ENCODE results near the gene TIGIT.

Gene TIGIT

GRCh38 chr3:114313426-114313825 lies 19.6 kb downstream of the TIGIT start:
- no peak for DNase-seq

DNA sequence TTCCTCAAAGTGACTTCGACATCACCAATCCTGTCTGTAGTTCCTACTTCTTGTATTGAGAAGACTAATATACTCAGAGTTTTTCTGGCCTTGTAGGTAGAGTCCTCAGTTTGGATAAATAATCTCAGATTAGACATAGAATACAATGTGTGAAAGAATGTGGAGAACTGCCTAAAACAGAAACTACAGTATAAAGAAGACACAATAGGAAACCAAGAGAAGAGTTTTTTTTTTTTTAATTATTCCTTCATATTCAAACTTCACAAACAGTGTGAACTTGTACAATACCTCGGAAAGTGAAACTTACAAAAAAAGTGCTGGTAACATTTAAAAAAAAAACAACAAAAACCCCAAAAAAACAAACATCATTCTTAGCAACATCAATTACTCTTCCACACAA lies 20.5 kb downstream of the TIGIT start:
- DNase-seq, result no peak

- DNase-seq, result no peak
These were observed 24.5 kb downstream of the TIGIT start for GRCh38 chr3:114318295-114318694.

DNA sequence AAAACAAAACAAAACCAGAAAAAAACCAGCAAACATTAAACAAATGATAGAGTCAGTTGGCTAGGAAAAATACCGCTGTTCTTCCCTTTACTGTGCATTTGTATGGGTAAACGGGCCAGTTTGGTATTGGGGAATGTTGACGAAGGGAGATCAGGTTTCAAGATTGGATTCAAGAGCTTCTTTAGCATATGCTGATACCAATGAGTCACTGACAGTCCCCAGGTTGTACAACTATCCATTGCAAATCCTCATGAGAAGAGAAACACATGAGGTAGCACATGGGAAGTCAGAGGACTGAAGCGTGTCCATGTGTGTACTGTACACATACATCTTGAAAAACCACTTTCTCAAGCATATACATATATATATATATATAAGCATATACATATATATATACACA lies 25.6 kb downstream of the TIGIT start:
- no peak for DNase-seq

DNA sequence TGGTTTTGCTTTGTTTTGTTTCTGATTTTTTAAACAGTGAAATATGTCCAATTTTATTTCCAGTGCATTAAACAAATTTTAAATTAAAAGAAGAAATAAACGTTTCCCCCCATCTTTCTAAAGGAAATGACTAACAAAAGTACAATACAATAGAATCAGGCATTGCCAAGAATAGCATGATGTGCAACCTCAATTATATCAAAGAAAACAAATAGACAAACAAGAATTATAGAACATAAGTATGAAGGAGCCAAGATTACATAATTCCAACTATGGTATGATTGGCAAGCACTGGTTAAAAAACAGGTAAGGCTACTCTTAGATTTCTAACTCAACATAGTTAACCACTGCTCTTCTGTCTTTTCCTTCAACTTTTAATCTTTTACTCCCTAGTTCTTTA lies 26.4 kb downstream of the TIGIT start:
- DNase-seq, result no peak

GRCh38 chr3:114323546-114324254 lies 29.9 kb downstream of the TIGIT start:
- DNase-seq, result no peak

GRCh38 chr3:114327665-114328064 lies 33.8 kb downstream of the TIGIT start:
- DNase-seq, result no peak

DNA sequence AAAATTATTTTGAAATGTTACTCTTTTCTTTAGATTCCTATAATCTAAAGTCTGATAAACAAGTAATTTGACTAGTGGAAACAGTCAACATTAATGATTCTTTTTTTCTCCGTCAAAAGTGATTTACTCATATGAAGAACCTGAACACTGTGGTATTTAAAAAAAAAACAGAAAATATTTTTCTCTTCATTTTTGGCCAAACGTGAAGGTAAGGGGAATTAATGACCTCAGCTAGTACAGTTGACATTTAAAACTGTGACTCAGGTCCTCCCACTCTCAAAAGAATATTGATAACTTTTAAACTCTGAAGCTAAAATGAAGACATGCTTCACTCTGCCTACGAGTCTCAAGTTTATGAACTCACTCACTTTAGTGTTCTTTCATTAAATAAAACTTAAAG lies 34.5 kb downstream of the TIGIT start:
- no peak for DNase-seq

- no peak for DNase-seq
These were observed 36.0 kb downstream of the TIGIT start for GRCh38 chr3:114329823-114330222.

DNA sequence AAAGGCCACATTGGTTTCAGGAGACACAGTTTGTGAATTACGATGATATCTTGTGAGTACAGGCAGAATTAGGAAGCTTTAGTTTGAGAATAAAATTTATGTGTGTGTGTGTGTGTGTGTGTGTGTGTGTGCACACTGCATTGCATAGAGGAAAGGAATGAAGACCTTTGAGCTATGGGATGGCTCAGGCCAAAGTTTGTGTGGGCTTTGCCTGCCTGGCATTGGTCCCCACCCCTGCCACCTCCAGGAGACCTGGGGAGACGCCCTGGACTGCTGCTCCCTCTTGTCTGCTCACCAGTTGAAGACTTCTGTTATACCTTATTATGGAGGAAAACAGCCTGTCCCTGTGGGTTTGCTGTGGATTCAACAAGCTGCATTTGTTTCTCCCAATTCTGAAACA lies 37.2 kb downstream of the TIGIT start:
- no peak for DNase-seq

DNA sequence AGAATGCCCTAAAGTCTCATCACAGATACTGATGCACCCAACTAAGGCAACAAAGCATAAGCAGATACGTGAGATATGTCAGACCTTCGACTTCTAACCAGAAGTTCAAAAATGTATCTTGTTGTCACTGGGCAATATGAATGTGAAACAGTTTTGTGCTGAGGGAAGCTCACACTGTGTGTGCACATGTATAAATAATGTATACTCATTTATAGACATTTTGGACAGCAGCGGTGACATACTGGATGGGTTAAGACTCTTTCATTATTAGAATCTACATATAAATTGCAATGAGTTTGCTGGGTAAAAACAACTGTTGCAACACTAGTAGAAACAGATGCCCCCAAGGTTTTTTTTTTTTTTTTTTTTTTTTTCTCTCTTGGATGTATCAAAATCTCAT lies 37.9 kb downstream of the TIGIT start:
- no peak for DNase-seq

- no peak for DNase-seq
These were observed 38.7 kb downstream of the TIGIT start for GRCh38 chr3:114332342-114333179.

DNA sequence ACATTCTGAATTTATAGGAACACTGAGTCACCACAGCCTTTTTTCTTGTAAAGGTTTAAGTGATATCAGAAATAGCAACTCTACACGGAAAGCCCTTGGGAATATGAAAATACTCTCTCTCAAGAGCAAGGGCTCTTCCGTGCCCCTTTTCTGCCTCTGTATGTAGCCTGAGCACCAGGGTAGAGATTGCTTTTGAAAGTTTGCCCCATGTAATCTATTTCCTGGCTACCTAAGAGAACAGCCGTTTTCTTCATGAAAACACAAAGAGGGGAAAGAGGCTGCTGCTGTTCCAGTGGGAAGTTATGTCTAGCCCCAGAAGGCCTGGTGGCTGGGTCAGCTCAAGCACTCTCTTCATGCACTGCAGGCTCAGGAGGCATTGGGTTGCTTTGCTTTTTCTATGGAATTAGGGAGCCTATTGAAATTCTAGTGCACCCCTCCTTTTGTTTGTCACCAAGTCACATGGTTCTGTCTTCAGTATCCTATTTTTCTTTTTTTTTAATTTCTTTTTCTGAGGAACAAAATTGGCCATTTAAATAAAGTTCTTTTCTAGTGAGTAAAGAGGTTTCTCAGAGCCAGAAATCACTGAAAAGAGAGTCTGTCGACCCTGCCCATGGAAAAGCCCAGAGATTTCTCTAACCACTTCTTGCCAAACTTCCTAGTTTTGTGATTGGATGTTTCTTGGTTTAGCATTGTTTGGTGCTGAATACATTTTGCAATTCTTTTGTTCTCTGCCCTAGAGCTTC lies 39.5 kb downstream of the TIGIT start:
- no peak for DNase-seq

- DNase-seq, result no peak
These were observed 40.1 kb downstream of the TIGIT start for GRCh38 chr3:114333923-114334240.

DNA sequence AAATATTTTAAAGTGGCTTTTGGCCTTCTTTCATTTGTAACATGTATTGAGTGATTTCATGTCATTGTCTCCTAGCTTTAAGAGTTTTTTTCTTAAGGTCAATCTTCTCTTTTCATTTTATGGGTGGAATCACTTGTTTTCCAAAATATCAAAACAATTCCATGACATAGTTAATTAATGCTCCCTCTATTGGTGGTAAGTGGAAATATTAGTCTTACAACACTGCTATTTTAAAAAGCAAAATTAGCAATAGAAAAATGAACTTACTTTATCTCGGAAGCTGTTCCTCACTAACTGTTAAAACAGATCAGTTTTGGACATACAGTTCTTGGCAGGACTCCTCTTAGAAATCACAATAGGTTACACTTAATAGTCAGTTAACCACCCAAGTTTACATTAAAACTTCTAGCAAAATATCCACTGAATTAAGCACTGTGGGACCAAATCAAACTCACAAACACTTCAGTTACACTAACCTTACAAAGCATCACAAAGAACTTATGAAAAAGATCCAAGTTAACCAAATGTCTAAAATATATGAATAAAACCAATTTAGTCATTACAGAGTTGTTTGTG lies 42.4 kb downstream of the TIGIT start:
- no peak for DNase-seq

GRCh38 chr3:114336857-114337256 lies 43.0 kb downstream of the TIGIT start:
- DNase-seq, result no peak

DNA sequence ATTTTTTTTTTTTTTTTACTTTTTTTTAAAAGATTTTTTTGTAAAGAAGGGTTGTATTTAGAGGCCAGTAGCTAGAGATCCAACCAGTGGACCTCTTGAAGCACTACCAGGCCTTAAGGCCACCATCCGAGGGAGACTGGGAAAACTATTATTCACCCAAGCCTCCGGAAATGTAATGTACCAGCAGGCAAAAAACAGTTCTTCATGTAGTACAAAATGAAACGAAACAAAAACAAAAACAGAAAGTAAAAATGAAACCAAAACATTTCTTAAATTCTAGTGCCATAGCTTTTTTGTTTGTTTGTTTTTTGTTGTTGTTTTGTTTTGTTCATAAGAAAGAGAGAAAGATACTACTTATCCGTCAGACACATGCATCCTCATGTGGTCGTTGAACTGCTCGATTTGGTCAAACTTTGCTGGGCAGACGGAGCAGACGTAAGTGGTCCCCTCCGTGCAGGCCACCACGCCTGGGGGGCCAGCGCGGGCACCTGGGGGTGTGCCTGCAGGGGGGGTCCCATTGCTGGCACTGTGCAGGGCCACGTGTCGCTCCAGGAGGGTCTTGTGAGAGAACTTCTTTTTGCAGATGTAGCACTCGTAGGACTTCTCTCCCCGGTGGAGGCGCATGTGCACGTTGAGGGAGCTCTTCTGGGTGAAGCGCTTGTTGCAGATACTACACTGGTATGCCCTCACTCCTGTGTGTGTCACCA lies 45.0 kb downstream of the TIGIT start:
- no peak for DNase-seq

DNA sequence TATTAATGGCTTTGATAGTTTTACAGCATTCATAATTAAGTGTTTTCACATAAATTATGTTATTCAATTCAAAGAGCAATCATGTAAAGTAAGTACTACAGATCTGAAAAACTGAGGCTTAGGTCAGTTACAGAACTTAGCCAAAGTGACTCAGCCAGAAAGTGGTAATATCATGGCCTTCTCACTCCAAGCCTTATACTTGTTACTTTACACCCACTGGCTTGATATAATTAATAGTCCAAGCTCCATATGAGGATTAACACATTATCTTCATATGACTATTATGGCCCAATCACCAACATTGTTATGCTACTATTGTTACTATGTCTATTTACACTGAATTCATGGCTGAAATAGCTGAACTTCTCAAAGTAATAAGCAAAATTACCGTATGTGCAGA lies 50.7 kb downstream of the TIGIT start:
- DNase-seq, result no peak

DNA sequence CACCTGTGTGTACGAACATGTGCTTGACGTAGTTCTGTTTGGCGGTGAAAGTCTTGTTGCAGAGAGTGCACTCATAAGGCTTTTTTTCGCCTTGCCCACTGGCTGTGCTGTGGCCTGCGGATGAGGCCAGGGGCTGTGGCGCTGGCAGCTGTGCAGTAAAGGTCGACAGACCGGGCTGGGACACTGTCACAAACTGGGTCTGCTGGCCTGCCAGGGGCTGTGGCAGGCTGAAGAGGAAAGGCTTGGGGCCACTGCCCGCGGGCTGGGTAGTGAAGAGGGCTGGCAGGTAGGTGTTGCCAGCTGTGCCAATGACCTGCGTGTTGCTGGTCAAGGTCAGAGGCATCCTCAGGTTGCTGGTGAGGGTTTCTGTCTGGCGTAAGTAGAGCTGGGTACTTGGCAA lies 56.4 kb downstream of the TIGIT start:
- DNase-seq, result no peak

GRCh38 chr3:114350690-114351089 lies 56.9 kb downstream of the TIGIT start:
- DNase-seq, result no peak

GRCh38 chr3:114351123-114351821 lies 57.4 kb downstream of the TIGIT start:
- no peak for DNase-seq

DNA sequence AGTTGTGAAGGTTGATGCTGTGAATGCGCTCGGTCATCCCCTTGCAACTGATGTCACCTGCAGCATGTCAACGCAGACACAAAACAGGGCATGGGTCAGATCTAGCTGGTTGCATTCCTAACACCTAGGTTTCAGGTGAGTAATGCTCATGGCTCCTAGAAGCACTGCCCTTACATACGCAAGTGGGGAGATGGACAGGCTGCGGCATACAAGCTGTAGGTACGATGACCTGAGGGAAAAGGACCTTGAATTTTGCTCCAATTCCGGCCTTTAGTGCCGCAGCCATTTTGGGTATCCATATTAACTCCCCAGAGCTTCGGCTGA lies 58.0 kb downstream of the TIGIT start:
- DNase-seq, result no peak

- DNase-seq, result no peak
These were observed 61.8 kb downstream of the TIGIT start for GRCh38 chr3:114355653-114356052.

Measured in activated CD4-positive, alpha-beta T cell treated with anti-CD3 and anti-CD28 coated beads, Interleukin-2, amount 50 U/mL, for 1 hour (primary cell).